Measurements from ENCODE around the gene B2M. TPM values are rescaled to one million over a fixed set of nuclear protein-coding genes. Genes with fewer than 3 reads are reported as not detected.

B2M gene
- total and polyA plus RNA-seq, 2 of the 13 experiments (the other 11 are each of a cell fraction or from before 2014, with no cell fraction given): 784 to 857 TPM

GRCh38 chr15:44711096-44711742 is at the start of gene B2M, which contains the start of gene PATL2 (continued):
- TF ChIP-seq E2F1 (CRISPR knock-in tag; IDR thresholded peaks at IDR 0.05): peak; percentile 48; the same call in 1 of the 2 replicates
- TF ChIP-seq ZNF317 (CRISPR knock-in tag; IDR thresholded peaks at IDR 0.05): 0 out of 2 replicates have a peak, but pooled peaks have one; percentile 21
- no peak for TF ChIP-seq ZNF335 (CRISPR knock-in tag; IDR thresholded peaks at IDR 0.05)
- peak; percentile 59; the same call in 1 of the 2 replicates for TF ChIP-seq ZNF292 (CRISPR knock-in tag; IDR thresholded peaks at IDR 0.05; ENCODE audit: borderline replicate concordance, low read depth)
- peak; percentile 59; the same call in 1 of the 2 replicates for TF ChIP-seq ZNF225 (CRISPR knock-in tag; IDR thresholded peaks at IDR 0.05)
- no peak for TF ChIP-seq CERS6 (CRISPR knock-in tag; IDR thresholded peaks at IDR 0.05)
- peak; percentile 97 for TF ChIP-seq ATF1 (CRISPR knock-in tag; IDR thresholded peaks at IDR 0.05)
- 0 out of 2 replicates have a peak, but pooled peaks have one; percentile 45 for TF ChIP-seq ZNF737 (CRISPR knock-in tag; IDR thresholded peaks at IDR 0.05; ENCODE audit: borderline replicate concordance)
- TF ChIP-seq POLR2A (IDR thresholded peaks at IDR 0.05; ENCODE audit: insufficient read depth in 1 of 2, low read depth in 2 of 2, low read length in 2 of 2): peak; percentile 100
- TF ChIP-seq FOXK2 (IDR thresholded peaks at IDR 0.05): no peak
- no peak for TF ChIP-seq NFKBIZ (CRISPR knock-in tag; IDR thresholded peaks at IDR 0.05)
- TF ChIP-seq SP1 (IDR thresholded peaks at IDR 0.05): no peak
- TF ChIP-seq SP1 (CRISPR knock-in tag; IDR thresholded peaks at IDR 0.05): peak; percentile 9; the same call in 1 of the 2 replicates
- TF ChIP-seq ZBTB25 (CRISPR knock-in tag; IDR thresholded peaks at IDR 0.05): no peak
- TF ChIP-seq HNRNPK (IDR thresholded peaks at IDR 0.05; ENCODE audit: low read depth, low read length, poor library complexity, severe bottlenecking): no peak
- TF ChIP-seq CENPX (CRISPR knock-in tag; IDR thresholded peaks at IDR 0.05): no peak
- TF ChIP-seq ZNF83 (CRISPR knock-in tag; IDR thresholded peaks at IDR 0.05; ENCODE audit: borderline replicate concordance): no peak
- no peak for TF ChIP-seq MTA3 (CRISPR knock-in tag; IDR thresholded peaks at IDR 0.05)
- TF ChIP-seq TFE3 (CRISPR knock-in tag; IDR thresholded peaks at IDR 0.05): peak; percentile 70
- no peak for TF ChIP-seq SIN3B (IDR thresholded peaks at IDR 0.05; ENCODE audit: low read length)
- 0 out of 2 replicates have a peak, but pooled peaks have one; percentile 18 for TF ChIP-seq HNF4G (IDR thresholded peaks at IDR 0.05; ENCODE audit: borderline replicate concordance, low read depth, low read length)
- TF ChIP-seq HNF4G (CRISPR knock-in tag; IDR thresholded peaks at IDR 0.05; ENCODE audit: borderline replicate concordance, low read depth): 0 out of 2 replicates have a peak, but pooled peaks have one; percentile 14
- TF ChIP-seq DMAP1 (CRISPR knock-in tag; IDR thresholded peaks at IDR 0.05): peak; percentile 70
- peak; percentile 15; the same call in 1 of the 2 replicates for TF ChIP-seq ZNF281 (CRISPR knock-in tag; IDR thresholded peaks at IDR 0.05; ENCODE audit: borderline replicate concordance)
- 0 out of 2 replicates have a peak, but pooled peaks have one; percentile 28 for TF ChIP-seq KDM3A (CRISPR knock-in tag; IDR thresholded peaks at IDR 0.05; ENCODE audit: low read depth)
